ENCODE data around the gene SPRN. TPM values are rescaled to one million over a fixed set of nuclear protein-coding genes. Genes with fewer than 3 reads are reported as not detected.

Gene SPRN
- total RNA-seq, 4 donors from 2014 or later = not detected

DNA sequence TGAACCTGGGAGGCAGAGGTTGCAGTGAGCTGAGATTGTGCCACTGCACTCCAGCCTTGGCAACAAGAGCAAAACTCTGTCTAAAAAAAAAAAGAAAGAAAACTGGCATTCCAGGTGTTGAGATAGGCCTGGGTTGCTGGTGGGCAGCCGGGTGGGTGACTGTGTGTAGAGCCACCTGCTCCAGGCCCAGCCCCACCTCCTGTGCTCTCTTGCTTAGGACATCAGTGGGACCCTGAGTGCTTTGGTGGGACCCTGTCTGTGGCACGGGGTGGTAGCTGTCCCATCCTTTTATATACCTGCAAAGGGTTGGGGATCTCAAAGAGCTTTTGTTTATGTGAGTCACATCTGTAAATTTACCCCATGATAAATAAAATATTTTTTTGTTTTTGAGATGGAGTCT is 39.2 kb downstream of the SPRN start:
- Histone ChIP-seq H3K9me3 (no peaks in the 10 kb centered on the region), H3K27ac (no peak overlapping the region), H3K4me3 (no peak overlapping the region), H3K36me3 (peaks cover 0 to 68% (median 0%) of the 10 kb centered on the region in 3 donors), H3K4me1 (peaks cover under 1 to 13% (median 9%) of the 10 kb centered on the region in 3 donors), H3K27me3 (no peaks in the 10 kb centered on the region)
- TF ChIP-seq POLR2A (IDR thresholded peaks at IDR 0.05) = no peak
- TF ChIP-seq, protein P1, sequence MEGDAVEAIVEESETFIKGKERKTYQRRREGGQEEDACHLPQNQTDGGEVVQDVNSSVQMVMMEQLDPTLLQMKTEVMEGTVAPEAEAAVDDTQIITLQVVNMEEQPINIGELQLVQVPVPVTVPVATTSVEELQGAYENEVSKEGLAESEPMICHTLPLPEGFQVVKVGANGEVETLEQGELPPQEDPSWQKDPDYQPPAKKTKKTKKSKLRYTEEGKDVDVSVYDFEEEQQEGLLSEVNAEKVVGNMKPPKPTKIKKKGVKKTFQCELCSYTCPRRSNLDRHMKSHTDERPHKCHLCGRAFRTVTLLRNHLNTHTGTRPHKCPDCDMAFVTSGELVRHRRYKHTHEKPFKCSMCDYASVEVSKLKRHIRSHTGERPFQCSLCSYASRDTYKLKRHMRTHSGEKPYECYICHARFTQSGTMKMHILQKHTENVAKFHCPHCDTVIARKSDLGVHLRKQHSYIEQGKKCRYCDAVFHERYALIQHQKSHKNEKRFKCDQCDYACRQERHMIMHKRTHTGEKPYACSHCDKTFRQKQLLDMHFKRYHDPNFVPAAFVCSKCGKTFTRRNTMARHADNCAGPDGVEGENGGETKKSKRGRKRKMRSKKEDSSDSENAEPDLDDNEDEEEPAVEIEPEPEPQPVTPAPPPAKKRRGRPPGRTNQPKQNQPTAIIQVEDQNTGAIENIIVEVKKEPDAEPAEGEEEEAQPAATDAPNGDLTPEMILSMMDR (IDR thresholded peaks at IDR 0.05) = no peak
- DNase-seq = no peak
- intact Hi-C loops (cut with DNase I) = no loop called here
- 92 to 93% methylated on average over 2 of the region's 2 CpGs for WGBS, 2 donors

DNA sequence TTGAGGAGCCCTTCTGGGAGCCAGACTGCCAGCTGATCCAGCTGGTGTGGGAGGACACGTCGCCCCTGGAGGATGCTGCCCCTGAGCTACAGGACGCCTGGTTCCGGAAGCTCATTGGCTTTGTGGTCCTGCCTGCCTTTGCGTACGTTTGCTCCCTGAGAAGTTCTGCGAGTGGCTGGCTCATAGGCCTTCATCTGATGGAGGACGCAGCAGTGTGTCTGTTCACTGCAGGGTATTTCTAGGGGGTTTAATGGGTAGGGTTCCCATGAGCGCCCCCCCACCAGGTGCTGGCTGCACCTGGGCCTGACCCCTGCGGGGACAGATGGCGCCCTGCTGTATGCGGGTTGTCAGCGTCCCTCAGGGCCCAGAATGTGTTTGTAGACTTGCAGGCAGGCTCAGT is 40.4 kb downstream of the SPRN start:
- Histone ChIP-seq H3K4me1 (peaks cover 9 to 22% (median 18%) of the 10 kb centered on the region in 3 donors), H3K4me3 (no peak overlapping the region), H3K9me3 (no peaks in the 10 kb centered on the region), H3K27me3 (no peaks in the 10 kb centered on the region), H3K27ac (no peak overlapping the region), H3K36me3 (peaks cover 0 to 61% (median 0%) of the 10 kb centered on the region in 3 donors)
- DNase-seq = no peak
- WGBS, 2 donors = 94% methylated on average over 11 of the region's 13 CpGs; no CpG with 5 or more reads in 1 of the 2 donors
- TF ChIP-seq, protein P1 (IDR thresholded peaks at IDR 0.05) = no peak
- TF ChIP-seq POLR2A (IDR thresholded peaks at IDR 0.05) = no peak
- intact Hi-C loops (cut with DNase I) = no loop called here

DNA sequence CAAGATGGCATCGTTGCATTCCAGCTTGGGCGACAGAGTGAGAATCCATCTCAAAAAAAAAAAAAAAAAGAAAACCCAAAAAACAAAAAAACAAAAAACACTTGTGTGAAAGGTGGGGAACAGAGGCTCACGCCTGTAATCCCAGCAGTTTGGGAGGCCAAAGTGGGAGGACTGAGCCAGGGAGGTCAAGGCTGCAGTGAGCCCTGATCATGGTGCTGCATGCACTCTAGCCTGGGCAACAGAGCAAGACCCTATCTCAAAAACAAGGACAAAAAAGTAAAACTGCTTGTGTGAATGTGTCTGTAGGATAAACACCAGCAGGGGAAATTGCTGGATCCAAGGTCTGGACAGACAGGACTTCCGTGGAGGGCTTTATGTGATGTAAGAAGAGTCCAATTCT is 40.9 kb downstream of the SPRN start:
- no peak overlapping the region for H3K4me3 ChIP-seq
- no peaks in the 10 kb centered on the region for H3K27me3 ChIP-seq
- H3K4me1 ChIP-seq = peaks cover 9 to 22% (median 18%) of the 10 kb centered on the region in 3 donors
- intact Hi-C loops (cut with DNase I) = no loop called here
- H3K9me3 ChIP-seq = no peaks in the 10 kb centered on the region
- TF ChIP-seq, protein P1 (IDR thresholded peaks at IDR 0.05) = no peak
- no peak for TF ChIP-seq POLR2A (IDR thresholded peaks at IDR 0.05)
- 92 to 95% methylated on average over 4 of the region's 4 CpGs for WGBS, 2 donors
- H3K36me3 ChIP-seq = peaks cover 0 to 57% (median 0%) of the 10 kb centered on the region in 3 donors
- no peak for DNase-seq
- no peak overlapping the region for H3K27ac ChIP-seq

DNA sequence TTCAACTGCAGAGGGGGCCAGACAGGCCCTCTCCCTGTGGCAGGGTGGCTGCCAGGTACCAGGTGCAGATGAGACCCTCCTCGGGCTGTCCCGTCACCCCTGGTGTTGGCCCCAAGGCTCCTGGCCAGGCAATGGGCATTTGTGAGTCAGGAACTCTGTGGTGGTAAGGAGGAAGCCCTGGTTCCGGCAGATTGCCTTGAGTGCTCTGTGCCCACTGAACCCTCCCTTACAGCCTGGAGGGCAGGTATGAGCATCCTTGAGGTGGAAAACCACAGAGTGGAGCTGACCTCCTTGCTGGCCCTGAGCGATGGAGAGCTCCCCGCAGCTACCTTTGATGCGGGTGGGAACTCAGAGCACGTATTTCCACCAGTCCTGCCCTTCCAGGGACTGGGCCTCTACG is 43.4 kb downstream of the SPRN start:
- H3K9me3 ChIP-seq = no peaks in the 10 kb centered on the region
- DNase-seq = no peak
- H3K27me3 ChIP-seq = no peaks in the 10 kb centered on the region
- H3K27ac ChIP-seq = no peak overlapping the region
- H3K36me3 ChIP-seq = peaks cover 0 to 49% (median 0%) of the 10 kb centered on the region in 3 donors
- no peak for TF ChIP-seq POLR2A (IDR thresholded peaks at IDR 0.05)
- TF ChIP-seq, protein P1 (IDR thresholded peaks at IDR 0.05) = no peak
- intact Hi-C loops (cut with DNase I) = no loop called here
- peaks cover 15 to 31% (median 25%) of the 10 kb centered on the region in 3 donors for H3K4me1 ChIP-seq
- H3K4me3 ChIP-seq = no peak overlapping the region
- WGBS, 2 donors = 92 to 100% methylated on average over 5 to 7 of the region's 8 CpGs

DNA sequence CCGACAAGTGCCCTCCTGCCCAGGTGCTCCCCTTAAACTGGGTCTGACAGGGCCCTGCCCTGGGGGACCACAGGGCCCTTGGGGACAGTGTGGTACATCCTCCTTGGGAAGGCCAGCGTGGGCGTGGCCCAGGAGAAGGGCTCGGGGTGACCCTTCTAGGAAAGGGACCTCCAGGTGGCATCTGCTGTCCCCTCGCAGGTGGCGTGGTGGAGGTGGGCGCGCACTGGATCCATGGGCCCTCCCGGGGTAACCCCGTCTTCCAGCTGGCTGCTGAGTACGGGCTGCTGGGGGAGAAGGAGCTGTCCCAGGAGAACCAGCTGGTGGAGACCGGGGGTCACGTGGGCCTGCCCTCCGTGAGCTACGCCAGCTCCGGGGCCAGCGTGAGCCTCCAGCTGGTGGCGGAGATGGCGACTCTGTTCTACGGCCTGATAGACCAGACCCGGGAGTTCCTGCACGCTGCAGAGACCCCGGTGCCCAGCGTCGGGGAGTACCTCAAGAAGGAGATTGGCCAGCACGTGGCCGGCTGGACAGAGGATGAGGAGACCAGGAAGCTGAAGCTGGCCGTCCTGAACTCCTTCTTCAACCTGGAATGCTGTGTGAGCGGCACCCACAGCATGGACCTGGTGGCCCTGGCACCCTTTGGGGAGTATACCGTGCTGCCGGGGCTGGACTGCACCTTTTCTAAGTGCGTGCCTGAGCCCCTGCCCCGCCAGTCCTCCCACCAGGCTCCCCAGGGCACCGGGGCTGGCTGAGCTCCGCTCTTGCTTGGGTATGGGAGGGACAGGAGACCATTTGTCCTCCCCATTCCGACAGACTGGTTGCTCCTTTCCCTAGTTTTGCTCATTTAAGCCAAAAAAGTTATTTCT is 44.4 kb downstream of the SPRN start:
- intact Hi-C loops (cut with DNase I) = no loop called here
- Histone ChIP-seq H3K9me3 (no peaks in the 10 kb centered on the region), H3K4me3 (peak overlapping the region; percentile 67 to 98 (median 82)), H3K36me3 (peaks cover 0 to 41% (median 0%) of the 10 kb centered on the region in 3 donors), H3K27me3 (no peaks in the 10 kb centered on the region), H3K27ac (peak overlapping the region; percentile 86 to 94 (median 94)), H3K4me1 (peaks cover 15 to 31% (median 25%) of the 10 kb centered on the region in 3 donors)
- WGBS, 2 donors = 83 to 93% methylated on average over 5 to 7 of the region's 36 CpGs
- no peak for TF ChIP-seq POLR2A (IDR thresholded peaks at IDR 0.05)
- TF ChIP-seq, protein P1 (IDR thresholded peaks at IDR 0.05) = no peak
- DNase-seq = no peak
